HG03457 (cell line): ENCODE results near the gene STK32B.
"Not testable (repeated sequence)": the region's sequence is repeated elsewhere in the genome, so short reads cannot be mapped to it uniquely, and the experiment has no call there.

Source experiments
- ATAC-seq: cut with Tn5 transposase; IDR thresholded peaks from one replicate; pipeline ENCODE4 v1.9.1; 2021; ENCODE audit warnings: moderate number of reproducible peaks; ENCODE audit not compliant: unreplicated experiment

STK32B gene

GRCh38 chr4:5423670-5424069 is 372.4 kb downstream of the STK32B start:
- ATAC-seq = no peak

- ATAC-seq = no peak
These were observed 372.9 kb downstream of the STK32B start for GRCh38 chr4:5424211-5424610.

GRCh38 chr4:5424901-5425300 is 373.6 kb downstream of the STK32B start:
- ATAC-seq = no peak

- no peak for ATAC-seq
These were observed 378.5 kb downstream of the STK32B start for GRCh38 chr4:5429747-5430146.

- ATAC-seq = no peak
These were observed 381.9 kb downstream of the STK32B start for GRCh38 chr4:5433196-5433595.

GRCh38 chr4:5435201-5435600 is 383.9 kb downstream of the STK32B start:
- no peak for ATAC-seq

GRCh38 chr4:5435823-5436222 is 384.5 kb downstream of the STK32B start:
- ATAC-seq = no peak

- ATAC-seq = not testable (repeated sequence)
These were observed 392.9 kb downstream of the STK32B start for GRCh38 chr4:5443976-5444802.

- ATAC-seq = no peak
These were observed 393.7 kb downstream of the STK32B start for GRCh38 chr4:5444918-5445517.

- no peak for ATAC-seq
These were observed 395.4 kb downstream of the STK32B start for GRCh38 chr4:5446595-5447226.

- ATAC-seq = no peak
These were observed 396.5 kb downstream of the STK32B start for GRCh38 chr4:5447755-5448154.

GRCh38 chr4:5448221-5448620 is 396.9 kb downstream of the STK32B start:
- no peak for ATAC-seq

GRCh38 chr4:5451243-5451642 is 400.0 kb downstream of the STK32B start:
- ATAC-seq = no peak

GRCh38 chr4:5452156-5452555 is 400.9 kb downstream of the STK32B start:
- no peak for ATAC-seq

- no peak for ATAC-seq
These were observed 403.8 kb downstream of the STK32B start for GRCh38 chr4:5455003-5455585.

GRCh38 chr4:5456296-5456845 is 405.1 kb downstream of the STK32B start:
- ATAC-seq = no peak

- no peak for ATAC-seq
These were observed 407.4 kb downstream of the STK32B start for GRCh38 chr4:5458676-5459075.

GRCh38 chr4:5459236-5459635 is 408.0 kb downstream of the STK32B start:
- ATAC-seq = no peak

- no peak for ATAC-seq
These were observed 409.0 kb downstream of the STK32B start for GRCh38 chr4:5460106-5460801.

GRCh38 chr4:5461477-5461876 is 410.2 kb downstream of the STK32B start:
- ATAC-seq = no peak
